ENCODE results near the gene TNFRSF9.

Gene TNFRSF9

DNA sequence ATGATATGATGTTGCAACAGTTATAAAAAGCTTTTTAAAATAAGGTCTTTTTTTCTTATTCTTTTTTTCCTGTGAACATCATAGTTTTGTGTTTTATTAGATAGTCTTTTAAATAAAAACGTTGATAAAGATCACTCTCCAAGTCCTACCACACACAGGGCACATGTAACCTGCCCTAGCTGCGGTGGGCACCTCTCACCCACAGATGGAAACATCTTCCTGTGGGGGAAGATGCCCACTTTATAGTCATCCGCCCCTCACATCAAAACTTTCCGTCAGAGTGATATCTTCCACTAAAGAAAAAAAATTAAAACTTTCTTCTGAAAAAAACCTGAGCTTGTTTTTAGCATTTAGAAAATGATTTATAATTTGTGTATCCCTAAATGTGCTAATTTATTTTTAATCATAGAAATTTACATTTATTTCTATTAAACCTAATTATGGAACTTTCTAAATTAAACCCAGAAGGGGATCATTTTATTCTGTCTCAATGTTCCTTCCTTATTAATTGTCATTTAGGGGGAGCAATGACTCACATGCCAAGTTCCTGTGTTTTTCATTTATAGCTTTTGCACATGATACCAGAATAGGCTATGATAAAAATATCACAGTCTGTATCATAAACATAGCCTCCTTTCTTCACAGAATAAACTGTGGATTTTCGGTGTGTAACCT lies 24.7 kb downstream of the TNFRSF9 start:
- DNase-seq: no peak

- peak; percentile 42 for DNase-seq
Measured at GRCh38 chr1:7912743-7913557, 27.7 kb downstream of the TNFRSF9 start.

DNA sequence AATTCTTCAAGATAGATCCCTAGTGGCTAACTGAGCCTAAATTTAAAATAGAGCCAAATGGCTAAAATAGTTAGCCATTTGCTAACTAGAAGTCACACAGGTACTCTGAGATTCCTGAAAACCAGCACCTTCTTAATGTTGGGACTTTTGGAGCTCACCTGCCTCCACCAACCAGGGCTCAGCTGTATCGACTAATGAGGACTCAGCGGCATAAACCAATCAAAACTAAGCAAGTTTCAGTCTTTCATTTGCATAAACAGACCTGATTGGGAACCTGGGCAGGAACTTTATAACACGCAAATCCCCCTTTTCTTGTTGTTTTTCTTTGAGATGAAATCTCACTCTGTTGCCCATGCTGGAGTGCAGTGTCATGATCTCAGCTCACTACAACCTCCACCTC lies 28.5 kb downstream of the TNFRSF9 start:
- DNase-seq: no peak

DNA sequence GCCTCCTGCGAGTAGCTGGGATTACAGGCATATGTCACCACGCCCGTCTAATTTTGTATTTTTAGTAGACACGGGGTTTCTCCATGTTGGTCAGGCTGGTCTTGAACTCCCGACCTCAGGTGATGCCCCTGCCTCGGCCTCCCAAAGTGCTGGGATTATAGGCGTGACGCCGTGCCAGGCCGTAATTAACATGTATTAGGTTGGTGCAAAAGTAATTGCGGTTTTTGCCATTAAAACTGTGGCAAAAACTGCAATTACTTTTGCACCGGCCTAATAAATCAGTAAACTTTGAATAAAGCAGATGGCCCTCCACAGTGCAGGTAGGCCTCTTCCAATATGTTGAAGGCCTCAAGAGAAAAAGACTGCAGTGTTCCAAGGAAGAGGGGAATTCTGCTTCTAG lies 35.4 kb downstream of the TNFRSF9 start:
- no peak for DNase-seq

GRCh38 chr1:7902478-7903085 lies 38.1 kb downstream of the TNFRSF9 start:
- peak; percentile 71 for DNase-seq

DNA sequence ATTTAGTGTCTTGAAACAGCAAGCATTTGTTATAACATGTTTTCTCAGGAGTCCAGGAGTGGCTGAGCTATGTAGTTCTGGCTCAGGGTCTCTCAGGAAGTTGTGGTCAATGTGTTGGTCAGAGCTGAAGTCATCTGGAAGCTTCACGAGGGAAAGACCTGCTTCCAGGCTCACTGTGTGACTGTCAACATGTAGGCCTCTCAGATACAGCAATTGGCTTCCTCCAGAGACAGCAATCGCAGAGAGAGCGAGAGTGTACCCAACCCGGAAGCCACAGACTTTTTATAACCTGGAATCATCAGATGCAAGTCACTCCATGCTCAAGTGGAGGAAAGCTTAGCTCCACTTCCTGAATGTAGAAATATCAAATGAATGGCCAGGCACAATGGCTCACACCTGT lies 40.9 kb downstream of the TNFRSF9 start:
- no peak for DNase-seq

GRCh38 chr1:7898962-7899361 lies 41.7 kb downstream of the TNFRSF9 start:
- no peak for DNase-seq

DNA sequence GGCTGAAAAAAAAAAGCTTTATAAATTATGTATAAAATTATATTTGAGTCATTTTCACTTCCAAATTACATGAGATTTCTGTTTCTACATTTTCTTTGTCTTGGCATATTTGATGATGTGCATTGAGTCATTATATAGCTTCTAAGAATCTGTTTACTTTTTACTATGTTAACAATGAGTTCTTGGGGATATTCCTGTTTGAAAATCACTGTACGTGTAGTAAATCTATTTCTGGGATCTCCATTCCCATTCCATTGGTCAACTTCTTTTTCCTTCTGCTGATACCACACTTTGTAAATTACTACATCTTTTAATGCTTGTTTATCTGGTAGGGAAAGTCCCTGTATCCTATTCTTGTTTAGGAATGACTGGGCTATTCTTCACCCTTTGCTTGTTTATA lies 43.6 kb downstream of the TNFRSF9 start:
- no peak for DNase-seq

DNA sequence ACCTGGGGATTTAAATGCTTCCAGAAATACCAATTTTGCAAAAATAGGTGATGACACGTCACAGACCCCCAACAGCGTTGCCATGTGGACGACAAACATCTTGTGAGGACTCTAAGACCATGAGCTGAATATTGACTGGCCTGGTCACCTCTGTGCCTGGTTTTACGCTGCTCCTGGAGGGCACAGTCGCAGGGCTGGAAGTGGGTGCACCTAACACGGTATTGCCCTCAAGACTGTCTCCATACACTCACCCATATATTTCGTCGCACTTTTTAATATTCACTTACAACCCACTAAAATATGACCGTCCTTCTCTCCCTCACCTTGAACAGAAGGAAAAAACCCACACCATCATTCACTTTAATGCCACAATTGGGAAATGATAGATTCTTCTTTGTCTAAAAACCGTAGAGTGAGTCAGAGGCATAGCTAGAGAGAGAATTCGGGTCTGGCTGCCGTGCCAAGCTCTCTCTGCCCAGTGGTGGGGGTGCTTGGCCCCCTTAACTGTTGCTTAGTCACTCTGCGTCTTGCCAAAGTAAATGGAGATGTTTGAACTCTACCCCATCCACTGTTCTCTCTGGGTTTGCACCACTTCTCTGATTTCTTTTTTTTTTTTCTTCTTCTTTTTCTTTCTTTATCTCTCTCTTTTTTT lies 47.0 kb downstream of the TNFRSF9 start:
- DNase-seq: no peak

- DNase-seq: no peak
Measured at GRCh38 chr1:7891804-7892203, 48.8 kb downstream of the TNFRSF9 start.

- no peak for DNase-seq
Measured at GRCh38 chr1:7890853-7891252, 49.8 kb downstream of the TNFRSF9 start.

DNA sequence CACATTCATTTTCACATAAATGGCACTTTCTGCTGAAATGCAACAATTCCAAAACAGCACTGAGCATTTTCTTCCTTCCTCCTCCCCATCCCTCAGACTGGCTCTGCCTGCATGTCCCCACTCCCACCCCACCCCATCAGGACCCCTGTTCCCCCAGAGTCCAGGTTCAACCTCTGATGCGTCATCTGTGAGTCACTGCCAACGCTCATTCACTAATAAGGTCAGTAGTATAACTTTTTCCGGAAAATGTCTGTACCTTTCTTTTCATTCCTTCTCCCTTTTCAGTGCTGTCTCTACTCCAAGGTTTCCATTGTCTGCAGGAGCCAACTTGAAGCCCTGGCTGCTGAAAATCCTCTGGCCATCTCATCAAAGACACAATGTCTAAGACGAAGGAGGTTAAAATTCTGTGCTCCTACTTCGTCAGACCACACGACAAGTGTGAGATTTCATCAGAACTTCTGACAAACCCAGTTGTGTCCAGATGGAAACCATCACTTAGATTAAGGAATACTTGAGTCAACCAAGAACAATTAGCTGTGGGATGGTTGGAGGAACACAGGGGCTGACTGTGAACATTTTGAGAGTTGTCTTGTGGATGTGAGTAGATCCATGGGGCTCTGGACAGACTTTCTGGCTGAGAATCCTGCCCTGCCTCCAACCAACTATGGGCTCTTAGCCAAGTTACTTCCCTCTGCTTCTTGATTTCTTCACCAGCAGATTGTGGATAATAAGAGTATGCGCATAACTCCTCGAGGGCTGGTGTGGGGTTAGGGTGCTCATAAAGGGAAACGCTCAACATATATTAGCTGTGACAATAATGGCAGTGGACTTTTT lies 52.2 kb downstream of the TNFRSF9 start:
- no peak for DNase-seq

- DNase-seq: peak; percentile 95
Measured at GRCh38 chr1:7886405-7886745, 54.3 kb downstream of the TNFRSF9 start.

DNA sequence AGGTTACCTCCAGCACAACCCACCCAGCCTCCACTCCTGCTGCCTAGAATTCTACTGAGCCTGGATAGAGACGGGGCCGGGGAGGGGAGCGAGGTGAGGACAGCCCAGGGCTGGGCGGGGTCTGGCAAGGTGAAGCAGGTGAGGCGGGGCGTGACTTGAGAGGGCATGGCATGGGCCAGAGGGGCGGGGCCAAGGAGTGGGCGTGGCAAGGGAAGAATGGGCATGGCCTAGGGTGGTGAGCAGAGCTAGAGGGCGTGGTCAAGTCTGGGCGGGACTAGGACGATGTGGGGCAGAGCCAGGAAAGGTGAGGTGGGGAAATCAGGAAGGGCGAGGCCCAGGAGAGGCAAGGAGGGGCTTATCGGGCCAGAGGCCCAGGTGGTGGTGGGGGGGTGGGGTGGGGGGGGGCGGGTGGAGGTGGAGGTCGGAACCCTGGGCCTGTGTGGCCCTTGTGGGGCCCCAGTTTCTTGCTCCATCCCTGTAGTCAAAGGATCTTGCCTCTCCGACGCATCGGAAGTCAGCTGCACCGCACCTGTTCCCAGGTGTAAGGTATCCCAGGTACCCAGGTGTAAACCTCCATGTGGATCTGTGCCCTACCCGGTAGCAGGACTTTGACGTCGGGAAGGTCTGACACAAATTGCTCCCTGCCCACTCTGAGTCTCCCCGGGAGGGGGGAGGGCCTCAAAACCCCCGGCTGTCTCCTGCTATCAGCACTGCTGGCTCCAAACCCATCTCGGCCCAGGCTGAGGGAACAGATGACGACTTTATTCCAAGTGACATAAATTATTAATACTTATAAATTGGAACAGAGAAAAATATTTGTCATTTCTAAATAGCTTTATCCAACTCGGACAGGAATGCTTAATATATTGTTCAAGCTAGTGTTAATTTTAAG lies 54.9 kb downstream of the TNFRSF9 start:
- peak; percentile 70 for DNase-seq

DNA sequence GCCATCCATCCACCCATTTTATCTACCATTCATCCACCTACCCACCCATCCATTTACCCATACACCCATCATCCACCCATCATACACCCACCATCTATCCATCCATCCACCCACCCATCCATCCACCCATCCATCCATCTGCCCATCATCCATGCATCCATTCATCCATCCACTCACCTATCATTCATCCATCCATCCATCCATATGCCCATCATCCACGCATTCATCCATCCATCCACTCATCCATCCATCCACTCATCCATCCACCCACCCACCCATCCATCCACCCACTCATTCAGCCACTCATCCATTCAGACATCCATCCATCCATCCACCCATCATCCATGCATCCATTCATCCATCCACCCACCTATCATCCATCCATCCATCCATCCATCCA lies 55.9 kb downstream of the TNFRSF9 start:
- no peak for DNase-seq

GRCh38 chr1:7879228-7879627 lies 61.4 kb downstream of the TNFRSF9 start:
- DNase-seq: no peak

DNA sequence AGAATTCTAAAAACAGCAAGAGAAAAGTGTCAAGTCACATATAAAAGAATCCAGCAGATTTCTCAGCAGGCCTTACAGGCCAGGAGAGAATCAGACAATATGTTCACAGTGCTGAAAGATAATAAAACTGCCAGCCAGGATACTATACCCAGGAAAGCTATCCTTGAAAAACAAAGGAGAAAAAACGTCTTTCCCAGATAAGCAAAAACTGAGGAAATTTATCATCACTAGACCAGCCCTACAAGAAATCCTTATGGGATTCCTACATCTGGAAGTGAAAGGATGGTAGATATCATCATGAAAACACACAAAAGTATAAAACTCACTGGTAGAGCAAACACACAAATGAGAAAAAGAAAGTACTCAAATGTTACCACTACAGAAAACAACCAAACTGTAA lies 62.6 kb downstream of the TNFRSF9 start:
- DNase-seq: no peak

GRCh38 chr1:7873801-7874795 lies 66.5 kb downstream of the TNFRSF9 start:
- DNase-seq: no peak

DNA sequence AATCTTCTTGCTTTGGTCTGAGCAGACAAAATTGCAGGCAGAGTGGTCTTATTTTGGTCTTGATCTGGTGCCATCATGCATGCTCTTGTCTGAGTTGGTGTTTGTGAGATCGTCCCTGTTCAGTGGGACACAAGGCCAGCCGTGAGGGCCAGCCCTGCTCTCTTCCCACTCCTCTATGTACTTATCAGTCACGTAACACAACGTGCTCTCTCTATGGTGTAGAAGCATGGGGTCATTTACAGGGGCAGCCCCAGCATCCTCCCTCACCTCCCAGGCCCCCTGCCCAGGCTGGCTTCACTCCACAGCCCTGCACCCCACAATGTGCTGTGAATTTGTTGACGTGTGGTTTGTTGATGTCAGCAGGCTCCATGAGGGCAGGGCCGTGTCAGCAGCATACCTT lies 69.5 kb downstream of the TNFRSF9 start:
- no peak for DNase-seq

DNA sequence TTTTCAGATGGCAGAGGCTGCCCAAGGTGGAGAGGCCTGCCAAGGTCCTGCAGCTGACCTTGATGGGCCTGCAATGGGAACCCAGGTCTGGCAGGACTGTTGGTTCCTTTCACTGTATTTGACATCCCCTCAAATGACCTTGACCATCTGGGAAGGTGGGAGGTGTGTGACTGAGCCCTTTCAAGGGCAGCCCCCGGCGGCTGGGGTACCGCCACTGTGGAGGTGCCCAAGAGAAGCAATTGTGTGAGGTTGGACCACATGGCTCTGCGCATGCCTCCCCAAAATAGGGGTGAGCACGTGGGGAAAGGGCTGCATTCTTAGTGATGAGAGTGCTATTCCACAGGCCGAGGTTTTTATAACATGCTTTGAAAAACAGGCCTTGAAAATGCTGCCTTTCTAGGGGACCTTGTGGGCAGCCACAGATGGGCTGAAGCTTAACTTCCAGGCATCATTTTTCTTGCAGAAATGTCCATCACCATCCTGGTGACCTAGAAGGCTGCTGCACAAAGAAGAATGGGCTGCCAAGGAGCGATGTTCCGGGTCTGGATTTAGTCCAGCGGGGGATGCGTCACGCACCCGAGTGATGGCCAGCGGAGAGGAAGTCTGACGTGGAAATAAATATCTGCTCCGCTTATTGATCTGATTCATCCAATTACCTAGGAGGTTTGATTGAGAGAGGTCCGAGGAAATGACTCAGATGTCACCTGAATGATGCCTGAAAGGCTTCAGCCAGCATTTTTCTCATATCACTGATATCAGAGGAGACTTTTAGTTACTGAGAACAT lies 71.3 kb downstream of the TNFRSF9 start:
- DNase-seq: no peak
